Measurements from ENCODE around the gene GIMAP8.

GRCh38 chr7:150409300-150410030 lies 41.0 kb upstream of the GIMAP8 start:
- TF ChIP-seq POLR2AphosphoS5 (IDR thresholded peaks at IDR 0.05; ENCODE audit: borderline replicate concordance, low read depth, low read length) = no peak
- TF ChIP-seq EZH2 (IDR thresholded peaks at IDR 0.05) = no peak
